GM19025 (cell line): ENCODE results near the gene PCYT2.
"Not testable (repeated sequence)": the region's sequence is repeated elsewhere in the genome, so short reads cannot be mapped to it uniquely, and the experiment has no call there.

Source experiments
- ATAC-seq: cut with Tn5 transposase; IDR thresholded peaks from one replicate; pipeline ENCODE4 v1.9.1; 2021; ENCODE audit warnings: mild to moderate bottlenecking, low read depth, moderate library complexity; ENCODE audit not compliant: unreplicated experiment

The PCYT2 gene

DNA sequence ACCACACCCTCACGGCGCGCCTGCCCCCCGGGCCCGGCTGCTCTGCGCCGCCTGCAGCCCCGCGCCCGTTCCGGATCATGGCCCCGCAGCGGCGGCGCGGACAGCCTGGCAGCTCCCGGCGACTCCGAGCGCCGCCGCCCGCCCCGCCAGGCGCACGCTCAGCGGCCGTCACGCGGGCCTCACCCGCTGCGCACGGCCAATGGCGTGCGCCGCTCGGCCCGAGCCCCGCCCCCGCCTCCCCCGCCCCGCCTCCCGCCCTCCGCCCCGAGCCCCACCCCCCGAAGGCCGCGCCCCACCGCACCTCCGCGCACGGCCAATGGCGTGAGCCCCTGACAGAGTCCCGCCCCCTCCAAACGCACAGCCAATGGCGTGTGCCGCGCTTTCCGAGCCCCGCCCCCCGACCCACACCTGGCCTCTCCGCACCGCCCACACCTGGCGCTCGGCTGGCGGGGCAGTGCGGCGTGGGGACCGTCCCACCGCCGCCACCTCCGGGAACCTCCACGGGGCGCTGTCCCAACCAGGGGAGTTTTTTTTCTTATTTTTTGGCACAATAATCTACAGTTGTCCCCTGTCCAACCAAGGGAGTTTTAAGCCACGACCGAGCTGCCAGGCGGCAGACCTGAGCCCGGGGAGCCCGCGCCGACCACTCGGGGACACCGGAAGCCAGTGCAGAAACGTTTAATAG is at the start of gene PCYT2:
TSS of gene PCYT2 (minus strand) at position 123 of the 685 bp plus-strand sequence. CDS start at position 79, 44 bp downstream.
- ATAC-seq: peak; percentile 65

DNA sequence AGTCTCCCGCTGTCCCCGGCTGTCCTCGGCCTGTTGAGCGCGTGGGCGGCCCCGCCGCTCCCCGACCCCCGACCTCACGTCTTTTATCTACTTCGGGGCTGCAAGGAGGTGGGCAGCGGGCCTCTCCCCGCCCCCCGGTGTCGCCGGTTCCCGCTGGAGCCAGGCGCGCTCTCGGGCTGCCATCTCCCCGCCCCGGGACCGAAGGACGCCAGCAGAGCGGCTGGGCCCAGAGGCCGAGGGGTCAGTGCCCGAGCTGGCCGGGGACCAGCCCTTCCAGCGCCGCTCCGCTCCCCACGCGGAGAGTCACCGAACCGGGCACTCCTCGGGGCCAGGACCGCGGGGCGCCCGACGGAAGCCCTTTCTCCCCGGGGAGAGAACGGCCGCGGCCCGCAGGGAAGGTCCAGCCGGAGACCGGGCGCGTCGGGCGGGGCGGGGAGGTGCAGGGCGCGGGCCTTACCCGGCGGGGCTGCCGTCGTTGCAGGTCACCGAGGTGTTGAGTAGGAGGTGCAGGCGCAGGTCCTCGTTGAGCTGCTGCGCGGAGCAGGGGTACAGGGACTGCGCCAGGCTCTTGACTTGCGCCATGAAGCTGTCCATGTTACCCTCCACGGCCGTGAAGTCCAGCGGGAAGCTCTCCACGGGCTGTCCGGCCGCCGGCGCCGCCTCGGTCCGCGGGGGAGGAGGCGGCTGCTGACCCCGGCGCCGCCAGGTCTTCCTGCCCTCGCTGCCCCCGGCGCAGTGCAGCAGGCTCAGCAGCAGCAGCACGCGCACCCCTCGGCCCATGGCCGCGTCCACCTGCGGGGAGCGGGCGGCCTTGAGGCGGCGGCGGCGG is 49.1 kb upstream of the PCYT2 start:
- no peak for ATAC-seq

DNA sequence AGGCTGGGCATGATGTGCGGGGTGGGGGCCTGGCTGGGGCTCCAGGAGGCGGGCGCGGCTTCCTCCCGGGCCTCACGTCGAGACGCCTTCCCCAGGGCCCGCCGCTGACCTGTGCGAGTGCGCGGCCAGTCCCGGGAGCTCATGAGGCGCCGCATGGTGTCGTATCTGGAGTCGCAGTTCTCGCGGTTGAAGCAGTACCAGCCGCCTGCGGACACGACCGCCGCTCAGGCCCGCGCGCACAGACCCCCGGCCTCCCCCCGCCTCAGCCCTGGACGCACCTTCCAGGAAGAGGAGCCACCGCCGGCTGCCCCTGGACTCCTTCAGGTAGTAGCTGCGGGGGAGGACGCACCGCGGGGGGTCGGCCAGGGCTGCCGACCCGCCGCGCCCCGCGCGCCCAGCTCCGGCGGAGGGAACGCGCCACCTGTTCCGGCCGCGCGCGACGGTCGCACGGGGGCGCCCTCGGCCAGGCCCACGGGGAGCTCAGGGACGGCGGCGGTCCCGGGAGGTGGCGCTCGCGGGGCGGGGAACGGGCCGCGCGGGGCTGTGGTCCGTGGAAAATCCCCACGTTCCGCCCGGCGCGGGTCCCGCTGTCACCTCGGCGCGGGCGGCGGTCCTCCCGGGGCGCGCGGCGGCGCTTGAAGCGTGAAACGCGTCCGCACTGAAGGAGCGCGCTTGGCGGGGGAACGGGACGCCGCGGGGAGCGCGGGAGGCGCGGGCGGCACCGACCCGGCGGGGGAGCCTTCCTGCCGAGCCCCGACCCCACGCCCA is 48.3 kb upstream of the PCYT2 start:
- peak; percentile 67 for ATAC-seq

DNA sequence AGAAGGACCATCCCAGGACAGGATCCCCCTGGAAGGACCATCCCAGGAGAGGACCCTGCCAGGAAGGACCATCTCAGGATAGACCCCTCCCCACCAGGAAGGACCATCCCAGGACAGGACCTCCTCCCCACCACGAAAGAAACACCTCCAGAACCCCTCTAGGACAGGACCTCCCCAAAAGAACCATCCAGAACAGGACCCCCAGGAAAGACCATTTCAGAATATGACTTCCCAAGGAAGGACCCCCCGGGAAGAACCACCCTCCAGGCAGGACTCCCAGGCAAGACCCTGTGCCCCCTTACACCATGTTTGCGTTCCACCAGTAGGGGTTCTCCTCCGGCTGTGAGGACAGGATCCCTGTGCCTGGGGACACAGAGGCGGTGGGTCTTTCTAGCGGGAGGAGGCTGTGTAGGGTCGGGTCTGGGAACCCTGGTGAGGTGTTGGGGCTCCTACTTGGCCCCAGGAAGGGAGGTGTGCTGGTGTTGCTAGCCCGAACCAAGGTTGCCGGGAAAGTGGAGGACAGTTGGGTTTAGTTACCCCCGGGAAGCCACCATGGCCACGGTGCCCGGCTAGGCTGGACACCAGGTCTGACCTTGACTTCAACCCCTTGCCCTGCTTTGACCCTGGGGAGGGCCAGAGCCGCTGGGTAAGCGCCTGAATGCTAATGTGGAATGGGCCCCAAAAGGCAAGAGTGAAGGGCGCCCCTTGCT is 47.6 kb upstream of the PCYT2 start:
- no peak for ATAC-seq

DNA sequence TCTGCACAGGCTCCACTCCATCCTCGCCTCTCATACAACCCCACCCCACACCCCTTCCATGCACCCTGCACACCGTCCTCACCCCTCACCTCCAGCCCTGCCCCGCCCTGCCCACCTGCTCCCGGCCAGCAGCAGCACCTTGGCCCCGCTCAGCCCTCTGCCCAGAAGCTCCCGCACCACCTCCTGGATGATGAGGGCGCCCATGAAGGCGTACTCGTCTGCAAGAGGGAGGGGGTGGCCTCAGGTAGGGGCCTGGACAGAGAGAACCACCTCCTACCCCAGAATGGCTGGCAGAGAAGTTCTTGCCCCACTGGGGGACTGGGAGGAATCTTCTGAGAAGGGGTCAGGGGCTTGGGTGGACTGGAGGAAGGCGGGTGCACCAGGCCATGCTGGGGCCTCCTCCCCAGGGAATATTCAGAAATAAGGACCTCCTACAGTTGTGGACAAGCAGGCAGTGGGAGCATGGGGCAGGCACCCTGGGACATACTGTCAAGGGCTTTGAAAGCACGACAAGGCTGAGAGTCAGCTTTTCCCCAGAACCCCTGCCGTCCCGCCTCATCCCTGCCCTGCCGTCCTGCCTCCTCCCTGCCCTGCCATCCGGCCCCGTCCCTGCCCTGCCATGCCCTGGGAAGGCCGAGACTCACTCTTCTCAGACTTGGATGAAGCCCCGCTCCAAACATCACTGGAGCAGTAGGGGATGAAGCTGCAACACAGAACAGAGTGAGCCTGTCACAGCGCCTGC is 46.7 kb upstream of the PCYT2 start:
- ATAC-seq: no peak

DNA sequence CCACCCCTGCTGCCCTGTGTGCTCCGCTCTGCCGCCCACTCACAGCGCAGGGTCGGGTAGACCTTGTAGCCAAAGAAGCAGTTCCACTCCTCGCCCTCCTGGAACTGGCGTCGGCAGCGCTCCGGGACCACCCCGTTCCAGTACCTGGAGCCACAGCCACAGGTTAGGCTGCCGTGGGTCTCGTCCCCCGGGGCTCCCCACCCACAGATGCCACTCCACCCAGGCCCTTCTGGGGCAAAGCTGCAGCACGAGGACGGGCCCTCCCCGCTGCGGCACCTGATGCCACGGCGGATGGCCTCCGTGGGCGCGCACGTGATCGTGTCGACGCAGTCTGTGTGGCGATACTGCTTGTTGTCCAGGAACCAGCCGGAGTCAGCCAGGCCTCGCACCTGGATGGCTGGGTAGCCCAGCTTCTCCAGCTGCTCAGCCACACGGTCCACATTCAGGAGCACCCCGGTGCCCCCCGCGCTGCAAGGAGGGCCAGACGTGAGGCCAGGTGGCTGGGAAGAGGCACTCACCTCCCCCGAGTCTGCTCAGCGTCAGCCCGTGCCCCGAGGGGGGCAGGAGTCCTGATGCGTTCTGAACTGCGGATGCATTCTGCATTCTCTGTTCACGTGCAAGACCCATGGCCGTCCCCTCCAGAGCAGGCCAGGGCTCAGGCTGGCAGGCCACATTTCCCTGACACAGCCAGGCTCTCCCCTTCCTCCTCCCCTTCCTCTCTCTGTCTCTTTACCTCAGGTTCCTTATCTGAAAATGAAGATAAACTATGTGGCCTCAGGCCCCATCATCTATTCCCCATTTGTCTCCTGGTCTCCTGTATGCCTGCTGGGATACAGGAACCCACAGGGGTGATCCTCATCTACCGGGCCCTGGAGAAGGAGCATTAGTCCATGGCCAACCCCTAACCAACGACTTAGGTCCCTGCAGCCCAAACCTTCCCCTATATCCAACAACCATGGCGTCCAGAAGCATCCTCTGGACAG is 45.7 kb upstream of the PCYT2 start:
- no peak for ATAC-seq

DNA sequence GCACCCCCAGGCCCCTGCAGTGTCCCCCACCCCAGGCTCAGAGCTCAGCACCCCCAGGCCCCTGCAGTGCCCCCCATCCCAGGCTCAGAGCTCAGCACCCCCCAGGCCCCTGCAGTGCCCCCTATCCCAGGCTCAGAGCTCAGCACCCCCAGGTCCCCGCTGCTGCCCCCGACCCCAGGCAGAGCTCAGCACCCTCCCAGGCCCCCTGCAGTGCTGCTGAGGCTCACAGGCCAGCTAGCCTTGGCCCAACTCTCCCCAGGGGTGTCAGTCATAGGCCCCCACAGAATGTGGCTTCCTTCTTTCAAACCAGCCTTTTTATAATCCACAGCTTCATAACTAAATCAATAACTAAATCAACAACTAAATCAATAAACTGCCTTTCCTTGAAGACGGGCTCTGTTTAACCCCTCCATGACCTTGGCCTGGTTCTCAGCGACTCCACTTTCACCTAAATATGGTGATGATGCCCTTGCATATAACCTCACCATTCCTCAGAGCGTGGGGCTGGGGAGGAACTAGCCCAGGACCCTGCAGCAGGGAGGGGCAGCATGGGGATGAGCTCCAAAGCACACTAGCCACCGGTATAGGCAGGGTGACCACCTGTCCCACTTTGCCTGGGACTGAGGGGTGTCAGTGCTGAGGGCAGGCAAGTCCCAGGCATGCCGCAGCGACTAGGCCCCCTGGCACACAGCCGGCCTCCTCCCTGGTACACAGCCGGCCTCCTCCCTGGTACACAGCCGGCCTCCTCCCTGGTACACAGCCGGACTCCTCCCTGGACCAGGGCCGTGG is 44.8 kb upstream of the PCYT2 start:
- ATAC-seq: no peak

DNA sequence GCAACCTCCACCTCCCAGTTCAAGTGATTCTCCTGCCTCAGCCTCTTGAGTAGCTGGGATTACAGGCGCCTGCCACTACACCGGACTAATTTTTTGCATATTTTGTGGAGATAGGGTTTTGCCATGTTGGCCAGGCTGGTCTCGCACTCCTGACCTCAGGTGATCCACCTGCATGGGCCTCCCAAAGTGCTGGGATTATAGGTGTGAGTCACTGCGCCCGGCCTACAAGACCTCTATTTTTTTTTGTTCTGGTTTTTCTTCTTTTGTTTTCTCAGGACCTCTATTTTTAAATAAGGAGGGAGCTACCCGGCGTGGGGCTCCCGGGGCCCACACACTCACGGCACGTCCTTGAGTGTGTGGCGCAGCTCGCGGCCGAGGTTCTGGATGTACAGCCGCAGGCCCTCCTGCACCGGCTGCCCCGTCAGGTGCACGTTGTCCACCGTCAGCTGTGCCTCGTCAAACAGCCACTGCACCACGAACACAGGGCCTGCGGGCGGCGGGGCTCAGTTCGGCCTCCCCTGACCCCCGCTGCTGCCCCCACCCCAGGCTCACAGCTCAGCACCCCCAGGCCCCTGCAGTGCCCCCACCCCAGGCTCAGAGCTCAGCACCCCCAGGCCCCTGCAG is 44.0 kb upstream of the PCYT2 start:
- ATAC-seq: no peak

DNA sequence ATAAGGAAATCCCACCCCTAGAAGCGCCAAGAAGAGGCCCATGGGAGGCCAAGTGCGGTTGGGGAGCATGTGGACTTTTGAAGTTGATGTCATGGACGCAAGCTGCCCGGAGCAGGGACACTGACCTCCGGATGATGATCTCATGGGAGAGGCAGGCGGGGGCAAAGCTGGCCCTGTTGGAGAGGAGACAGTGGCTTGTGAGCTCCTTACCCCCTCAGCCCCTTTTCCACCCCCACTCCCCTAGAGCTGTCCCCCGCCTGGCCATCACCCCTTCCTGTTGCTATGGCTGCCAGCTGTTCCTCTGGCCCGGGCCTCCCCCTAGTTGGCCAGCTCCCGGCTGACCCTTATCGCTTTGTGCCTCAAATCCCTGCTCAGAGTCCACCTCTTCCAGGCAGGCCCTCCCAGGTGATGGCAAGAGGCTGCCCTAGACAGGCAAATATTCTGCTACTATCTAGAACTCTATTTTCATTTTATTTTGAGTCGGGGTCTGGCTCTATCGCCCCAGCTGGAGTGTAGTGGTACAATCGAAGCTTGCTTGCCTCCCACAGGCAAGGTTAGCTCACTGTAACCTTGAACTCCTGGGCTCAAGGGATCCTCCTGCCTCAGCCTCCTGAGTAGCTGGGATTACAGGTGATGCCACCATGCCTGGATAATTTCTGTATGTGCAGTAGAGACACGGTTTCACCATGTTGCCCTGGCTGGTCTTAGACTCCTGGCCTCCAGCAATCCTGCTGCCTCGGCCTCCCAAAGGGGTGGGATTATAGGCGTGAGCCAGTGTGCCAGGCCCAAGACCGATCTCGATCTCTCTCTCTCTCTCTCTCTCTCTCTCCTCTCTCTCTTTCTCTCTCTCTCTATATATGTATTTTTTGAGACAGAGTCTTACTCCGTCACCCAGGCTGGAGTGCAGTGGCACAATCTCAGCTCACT is 43.2 kb upstream of the PCYT2 start:
- ATAC-seq: no peak

DNA sequence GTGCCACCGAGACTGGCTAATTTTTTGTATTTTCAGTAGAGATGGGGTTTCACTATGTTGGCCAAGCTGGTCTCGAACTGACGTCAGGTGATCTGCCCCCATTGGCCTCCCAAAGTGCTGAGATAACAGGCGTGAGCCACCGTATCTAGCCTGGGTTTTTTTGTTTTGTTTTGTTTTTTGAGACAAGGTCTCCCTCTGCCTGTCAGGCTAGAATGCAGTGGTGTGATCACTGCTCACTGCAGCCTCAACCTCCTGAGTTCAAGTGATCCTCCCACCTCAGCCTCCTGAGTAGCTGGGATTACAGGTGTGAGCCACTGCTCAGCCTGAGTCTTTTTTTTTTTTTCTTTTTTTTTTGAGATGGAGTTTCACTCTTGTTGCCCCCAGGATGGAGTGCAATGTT is 42.2 kb upstream of the PCYT2 start:
- not testable (repeated sequence) for ATAC-seq

DNA sequence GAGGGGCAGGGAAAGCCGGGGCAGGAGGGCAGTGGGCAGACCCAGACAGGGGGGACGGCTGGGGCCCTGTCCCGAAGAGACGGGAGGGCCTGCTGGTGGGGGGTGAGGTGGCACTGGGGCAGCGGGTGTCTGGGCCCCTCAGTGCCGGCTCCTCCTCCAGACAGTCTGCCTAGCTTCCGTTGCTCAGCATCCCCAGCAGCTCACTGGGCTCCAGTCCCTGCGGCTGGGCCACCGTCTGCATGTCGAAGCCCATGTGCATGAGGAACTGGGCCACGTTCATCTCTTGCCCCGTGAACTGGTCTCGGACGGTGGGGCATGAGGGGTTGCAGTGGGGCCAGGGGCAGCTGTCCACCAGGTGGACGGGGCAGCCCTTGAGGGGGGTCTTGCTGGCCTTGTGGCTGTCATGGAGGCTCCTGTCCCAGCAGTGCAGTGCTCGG is 41.6 kb upstream of the PCYT2 start:
- no peak for ATAC-seq

DNA sequence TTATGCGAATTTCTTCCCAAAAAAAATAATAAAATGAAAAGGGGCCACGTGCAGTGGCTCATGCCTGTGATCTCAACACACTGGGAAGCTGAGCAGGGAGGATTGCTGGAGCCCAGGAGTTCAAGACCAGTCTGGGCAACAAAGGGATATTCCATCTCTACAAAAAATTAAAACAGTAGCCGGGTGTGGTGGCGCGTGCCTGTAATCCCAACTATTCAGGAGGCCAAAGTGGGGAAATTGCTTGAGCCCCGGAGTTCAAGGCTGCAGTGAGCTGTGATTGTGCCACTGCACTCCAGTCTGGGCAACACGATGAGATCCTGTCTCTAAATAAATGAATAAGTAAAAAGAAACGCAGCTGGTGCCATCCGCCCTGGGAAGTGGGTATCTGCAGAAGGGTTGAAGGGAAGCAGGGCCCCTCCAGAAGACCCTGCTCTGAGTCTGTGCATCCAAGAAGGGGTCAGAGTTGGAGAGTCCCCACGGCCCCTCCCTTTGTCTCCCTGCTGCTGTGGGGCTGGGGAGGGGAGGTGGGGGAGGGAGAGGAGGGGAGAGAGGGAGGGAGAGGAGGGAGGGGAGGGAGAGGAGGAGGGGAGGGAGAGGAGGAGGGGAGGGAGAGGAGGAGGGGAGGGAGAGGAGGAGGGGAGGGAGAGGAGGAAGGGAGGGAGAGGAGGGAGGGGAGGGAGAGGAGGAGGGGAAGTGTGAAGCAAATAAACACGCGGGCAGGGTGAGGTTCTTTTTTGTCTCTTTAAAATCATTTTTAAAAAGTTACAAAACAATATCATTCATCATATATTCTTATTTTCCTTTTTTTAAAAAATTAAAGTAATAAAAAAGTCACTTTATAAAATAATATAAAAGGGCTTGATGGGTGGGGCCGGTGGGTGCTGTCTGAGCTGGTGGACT is 40.8 kb upstream of the PCYT2 start:
- ATAC-seq: no peak

DNA sequence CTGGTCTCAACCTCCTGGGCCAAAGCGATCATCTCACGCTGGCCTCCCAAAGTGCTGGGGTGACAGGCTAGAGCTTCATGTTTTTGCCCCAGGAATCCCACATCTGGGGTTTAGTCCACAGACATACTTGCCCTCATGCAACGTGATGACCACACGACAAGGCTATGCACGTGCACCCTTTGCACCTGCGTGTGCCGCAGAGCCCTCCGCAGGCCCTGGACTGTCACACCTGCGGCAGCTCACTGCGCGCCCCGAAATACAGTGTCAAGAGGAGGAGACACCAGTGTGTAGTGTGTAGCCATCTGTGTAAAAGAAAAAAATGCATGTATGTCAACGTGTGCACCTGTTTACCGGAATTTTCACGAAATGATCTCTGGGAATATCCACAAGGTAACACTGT is 39.3 kb upstream of the PCYT2 start:
- ATAC-seq: no peak

DNA sequence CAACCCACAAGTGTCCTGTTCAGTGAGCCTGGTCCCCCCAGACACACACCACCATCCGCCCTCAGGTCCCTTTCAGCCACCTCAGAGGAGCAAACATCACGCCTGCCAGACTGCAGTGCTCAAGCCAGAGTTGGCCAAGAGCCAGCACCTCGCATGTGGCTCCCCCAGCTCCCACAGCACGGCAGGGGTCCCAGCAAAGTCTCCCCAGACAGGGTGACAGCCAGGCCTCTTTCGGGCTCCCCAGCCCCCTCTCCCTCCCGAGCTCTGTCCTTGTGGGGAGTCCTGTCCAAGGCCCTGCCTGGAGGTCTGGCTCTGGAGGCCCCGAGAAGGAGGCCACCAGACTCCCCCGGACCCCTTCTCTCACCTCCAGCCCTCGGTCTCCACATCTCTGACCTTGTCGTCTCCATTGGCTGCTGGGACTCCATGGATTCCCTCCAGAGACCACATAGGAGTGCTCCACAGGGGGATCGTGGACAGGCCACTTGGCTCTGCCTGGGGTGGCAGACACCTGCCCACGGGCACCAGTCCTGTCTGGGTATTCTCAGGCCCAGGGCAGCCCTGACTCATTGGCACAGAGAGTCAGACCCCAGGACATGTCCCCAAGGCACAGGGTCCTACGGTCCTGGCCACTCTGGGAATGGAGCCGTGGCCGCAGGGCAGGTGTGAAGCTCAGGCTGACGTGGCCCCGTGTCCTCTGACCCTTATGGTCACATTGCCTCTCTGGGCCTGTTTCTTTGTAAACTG is 37.6 kb upstream of the PCYT2 start:
- no peak for ATAC-seq

DNA sequence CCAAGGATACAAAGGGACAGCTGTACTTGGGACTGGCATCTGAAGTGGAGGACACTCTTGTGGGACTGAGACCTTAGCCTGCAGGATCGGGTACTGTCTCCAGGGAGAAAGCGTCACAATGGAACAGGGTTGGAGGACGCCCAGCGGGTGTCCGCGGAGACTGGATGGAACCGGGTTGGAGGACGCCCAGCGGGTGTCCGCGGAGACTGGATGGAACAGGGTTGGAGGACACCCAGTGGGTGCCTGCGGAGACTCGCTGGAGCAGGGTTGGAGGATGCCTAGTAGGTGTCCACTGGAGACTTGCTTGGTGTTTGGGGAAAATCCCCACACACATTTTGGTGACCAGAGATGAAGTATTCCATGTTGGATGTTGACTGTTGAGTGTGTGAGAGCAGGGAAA is 36.0 kb upstream of the PCYT2 start, which contains the start of gene MYADML2:
TSS of gene MYADML2 (minus strand) at position 45 of the 400 bp plus-strand sequence. CDS start 5,492 bp downstream, outside the sequence.
- no peak for ATAC-seq
